22Rv1 (cell line): Measurements from ENCODE around the gene EEIG2.

Experiments used
- ZFX ChIP-seq: fragments of 450-650 bp; IDR thresholded peaks from 2 replicates; pipeline ENCODE4 v1.6.1; 2017; ENCODE audit warnings: antibody characterized with exemption, borderline replicate concordance
- TF ChIP-seq, protein P1 (sequence below): fragments of 450-650 bp; IDR thresholded peaks from 2 replicates; pipeline ENCODE4 v1.5.1; 2017; ENCODE audit warnings: mild to moderate bottlenecking

DNA sequence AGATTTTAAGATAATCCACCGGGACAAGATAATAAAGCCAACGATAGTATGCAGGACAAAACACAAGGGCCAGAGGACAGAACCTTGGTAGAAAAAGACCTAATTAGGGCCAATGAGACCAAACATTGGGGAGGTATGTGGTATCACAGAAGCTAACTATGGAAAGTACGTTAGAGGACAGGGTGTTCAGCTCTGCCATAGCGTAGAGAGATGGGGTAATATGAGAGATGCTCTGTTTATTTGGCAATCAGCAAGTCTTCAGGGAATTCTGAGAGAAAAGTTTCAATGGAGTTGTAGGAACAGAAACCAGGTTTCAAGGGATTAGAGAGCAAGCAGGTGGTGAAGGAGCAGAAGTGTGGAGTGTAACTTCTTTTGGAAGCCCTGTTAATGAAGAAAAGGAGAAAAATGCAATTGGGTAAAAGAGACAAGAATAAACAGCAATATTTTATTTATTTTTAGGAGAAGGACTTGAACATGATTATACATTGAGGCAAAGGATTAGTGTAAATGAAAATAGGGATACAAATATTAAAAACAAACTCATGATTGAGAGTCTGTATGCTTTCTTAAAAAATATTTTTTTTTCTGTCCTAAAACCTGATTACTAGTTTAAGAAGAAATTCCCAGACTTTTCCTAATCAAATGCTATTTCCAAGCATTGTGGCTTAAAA, 24.0 kb downstream of the EEIG2 start:
- TF ChIP-seq, protein P1, sequence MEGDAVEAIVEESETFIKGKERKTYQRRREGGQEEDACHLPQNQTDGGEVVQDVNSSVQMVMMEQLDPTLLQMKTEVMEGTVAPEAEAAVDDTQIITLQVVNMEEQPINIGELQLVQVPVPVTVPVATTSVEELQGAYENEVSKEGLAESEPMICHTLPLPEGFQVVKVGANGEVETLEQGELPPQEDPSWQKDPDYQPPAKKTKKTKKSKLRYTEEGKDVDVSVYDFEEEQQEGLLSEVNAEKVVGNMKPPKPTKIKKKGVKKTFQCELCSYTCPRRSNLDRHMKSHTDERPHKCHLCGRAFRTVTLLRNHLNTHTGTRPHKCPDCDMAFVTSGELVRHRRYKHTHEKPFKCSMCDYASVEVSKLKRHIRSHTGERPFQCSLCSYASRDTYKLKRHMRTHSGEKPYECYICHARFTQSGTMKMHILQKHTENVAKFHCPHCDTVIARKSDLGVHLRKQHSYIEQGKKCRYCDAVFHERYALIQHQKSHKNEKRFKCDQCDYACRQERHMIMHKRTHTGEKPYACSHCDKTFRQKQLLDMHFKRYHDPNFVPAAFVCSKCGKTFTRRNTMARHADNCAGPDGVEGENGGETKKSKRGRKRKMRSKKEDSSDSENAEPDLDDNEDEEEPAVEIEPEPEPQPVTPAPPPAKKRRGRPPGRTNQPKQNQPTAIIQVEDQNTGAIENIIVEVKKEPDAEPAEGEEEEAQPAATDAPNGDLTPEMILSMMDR, result no peak
- no peak for TF ChIP-seq ZFX
